Middle frontal gyrus (tissue), 1 donor: Measurements from ENCODE around the gene PGAM2.

ENCODE experiments used
- DNase-seq: peaks from one replicate; pipeline ENCODE4 v3.0.0-alpha.2; 2015; ENCODE audit warnings: low spot score; ENCODE audit errors: extremely low spot score

Gene PGAM2

DNA sequence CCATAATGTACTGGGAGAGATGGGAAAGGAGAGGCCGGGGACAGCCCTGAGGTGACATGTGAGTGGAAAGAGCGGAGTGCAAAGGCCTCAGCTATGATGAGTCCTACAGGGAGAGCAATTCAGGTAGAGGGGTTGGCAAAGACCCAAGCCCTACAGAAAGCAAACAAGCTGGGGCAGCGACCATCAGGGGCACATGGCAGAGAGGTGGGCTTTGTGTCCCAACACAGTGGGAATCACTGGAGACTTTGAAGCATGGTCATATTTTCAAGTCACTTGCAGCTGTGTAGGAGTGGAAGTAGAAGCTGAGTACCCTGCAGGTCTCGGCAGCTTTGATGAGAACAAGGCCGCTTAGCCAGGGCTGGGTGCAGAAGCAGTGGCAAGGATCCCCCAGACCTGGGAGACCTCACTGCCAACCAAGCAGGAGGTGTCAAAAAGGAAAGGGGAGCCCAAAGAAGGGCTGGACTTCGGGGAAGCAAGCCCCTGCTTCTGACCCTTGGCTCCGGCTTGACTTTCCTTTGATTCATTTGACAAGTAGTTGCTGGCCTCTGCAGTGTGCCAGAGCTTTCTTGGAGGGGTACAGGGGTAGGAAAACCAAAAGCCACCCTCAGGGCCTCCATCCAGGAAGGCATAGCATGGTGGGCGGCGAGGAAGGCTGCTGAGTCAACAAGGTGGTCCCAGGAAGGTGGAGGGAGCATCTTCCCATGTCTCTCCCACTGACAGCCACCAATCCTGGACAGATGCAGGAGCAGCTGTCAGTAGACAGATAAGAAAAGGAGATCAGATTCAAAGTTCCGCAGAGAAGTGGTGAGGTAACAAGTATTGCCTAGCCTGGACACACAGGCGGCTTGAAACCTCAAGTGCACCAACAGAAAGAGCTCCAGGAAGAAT is 1.9 kb upstream of the PGAM2 start:
- DNase-seq, result no peak

GRCh38 chr7:44066494-44067063 is 1.2 kb upstream of the PGAM2 start:
- no peak for DNase-seq

GRCh38 chr7:44066111-44066460 is 719 bp upstream of the PGAM2 start:
- no peak for DNase-seq

DNA sequence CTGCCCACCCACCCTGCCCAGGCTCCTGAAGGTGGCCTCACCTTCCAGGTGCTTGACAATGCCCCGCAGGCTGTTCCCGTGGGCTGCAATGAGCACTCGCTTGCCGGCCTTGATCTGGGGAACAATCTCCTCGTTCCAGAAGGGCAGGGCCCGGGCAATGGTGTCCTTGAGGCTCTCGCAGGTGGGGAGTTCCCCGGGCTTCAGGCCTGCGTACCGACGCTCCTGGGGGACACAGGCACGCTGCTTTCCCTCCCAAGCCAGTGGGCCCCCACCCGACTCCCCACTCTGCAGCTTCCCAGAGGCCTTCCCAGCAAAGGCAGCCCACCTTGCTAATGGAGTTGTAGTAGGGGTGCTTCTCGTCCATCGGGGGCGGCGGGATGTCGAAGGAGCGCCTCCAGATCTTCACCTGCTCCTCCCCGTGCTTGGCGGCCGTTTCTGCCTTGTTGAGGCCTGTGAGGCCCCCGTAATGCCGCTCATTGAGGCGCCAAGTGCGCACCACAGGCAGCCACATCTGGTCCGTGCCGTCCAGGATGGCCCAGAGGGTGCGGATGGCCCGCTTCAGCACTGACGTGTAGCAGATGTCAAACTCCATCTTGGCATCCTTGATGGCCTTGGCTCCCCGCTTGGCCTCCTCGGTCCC is 456 bp downstream of the PGAM2 start:
- no peak for DNase-seq

GRCh38 chr7:44063894-44064651 is 1.3 kb downstream of the PGAM2 start:
- DNase-seq, result no peak

GRCh38 chr7:44063547-44063893 is 1.8 kb downstream of the PGAM2 start:
- DNase-seq, result no peak

DNA sequence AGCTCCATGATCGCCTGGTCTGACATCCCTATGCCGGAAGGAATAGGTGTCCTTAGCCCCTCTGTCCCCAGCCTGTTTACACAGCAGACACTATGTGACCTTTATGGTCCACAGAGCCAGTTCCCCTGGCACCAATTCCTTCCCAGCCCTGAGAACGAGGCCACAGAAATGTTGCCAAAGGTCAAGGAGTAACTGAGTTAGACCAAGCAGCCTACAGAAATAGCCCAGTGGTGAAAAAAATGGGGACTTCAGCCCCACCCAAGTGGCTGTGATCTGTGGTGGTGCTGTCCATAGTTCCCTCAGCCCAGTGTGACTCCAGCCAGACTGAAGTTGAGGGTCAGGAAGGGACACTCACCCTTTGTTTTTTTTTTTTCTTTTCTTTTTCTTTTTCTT is 2.5 kb downstream of the PGAM2 start:
- DNase-seq, result no peak

GRCh38 chr7:44062180-44062902 is 3.0 kb downstream of the PGAM2 start:
- no peak for DNase-seq

DNA sequence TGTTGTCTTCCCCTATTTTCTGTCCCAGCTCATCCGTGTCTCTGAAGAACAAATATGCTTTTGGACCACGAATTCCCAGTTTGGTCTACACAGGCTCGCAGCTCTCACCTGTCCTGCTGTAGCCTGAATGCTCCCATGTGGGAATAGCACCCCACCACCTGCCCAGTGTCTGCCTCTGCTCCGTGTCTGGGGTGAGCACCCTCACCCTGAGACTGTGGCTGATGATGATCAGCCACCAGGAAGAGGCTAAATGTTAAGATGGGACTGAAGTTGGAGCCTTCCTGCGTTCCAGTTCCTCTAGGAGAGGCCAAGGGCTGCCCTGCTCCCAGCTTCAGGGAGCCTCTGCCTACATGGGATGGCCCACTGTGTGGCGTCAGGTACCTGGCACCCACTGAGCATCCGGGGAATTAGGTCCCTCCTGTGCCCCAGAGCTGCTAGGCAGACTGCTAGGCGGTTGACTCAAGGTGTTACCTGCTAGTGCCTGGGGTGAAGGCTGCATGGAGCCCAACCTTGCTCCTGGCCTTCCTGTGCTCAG is 3.7 kb downstream of the PGAM2 start:
- DNase-seq, result no peak

DNA sequence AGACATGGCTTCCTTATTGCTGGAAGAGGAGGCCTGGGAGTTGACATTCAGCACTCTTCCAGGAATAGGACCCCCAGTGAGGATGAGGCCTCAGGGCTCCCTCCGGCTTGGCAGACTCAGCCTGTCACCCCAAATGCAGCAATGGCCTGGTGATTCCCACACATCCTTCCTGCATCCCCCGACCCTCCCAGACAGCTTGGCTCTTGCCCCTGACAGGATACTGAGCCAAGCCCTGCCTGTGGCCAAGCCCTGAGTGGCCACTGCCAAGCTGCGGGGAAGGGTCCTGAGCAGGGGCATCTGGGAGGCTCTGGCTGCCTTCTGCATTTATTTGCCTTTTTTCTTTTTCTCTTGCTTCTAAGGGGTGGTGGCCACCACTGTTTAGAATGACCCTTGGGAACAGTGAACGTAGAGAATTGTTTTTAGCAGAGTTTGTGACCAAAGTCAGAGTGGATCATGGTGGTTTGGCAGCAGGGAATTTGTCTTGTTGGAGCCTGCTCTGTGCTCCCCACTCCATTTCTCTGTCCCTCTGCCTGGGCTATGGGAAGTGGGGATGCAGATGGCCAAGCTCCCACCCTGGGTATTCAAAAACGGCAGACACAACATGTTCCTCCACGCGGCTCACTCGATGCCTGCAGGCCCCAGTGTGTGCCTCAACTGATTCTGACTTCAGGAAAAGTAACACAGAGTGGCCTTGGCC is 4.3 kb downstream of the PGAM2 start:
- no peak for DNase-seq

DNA sequence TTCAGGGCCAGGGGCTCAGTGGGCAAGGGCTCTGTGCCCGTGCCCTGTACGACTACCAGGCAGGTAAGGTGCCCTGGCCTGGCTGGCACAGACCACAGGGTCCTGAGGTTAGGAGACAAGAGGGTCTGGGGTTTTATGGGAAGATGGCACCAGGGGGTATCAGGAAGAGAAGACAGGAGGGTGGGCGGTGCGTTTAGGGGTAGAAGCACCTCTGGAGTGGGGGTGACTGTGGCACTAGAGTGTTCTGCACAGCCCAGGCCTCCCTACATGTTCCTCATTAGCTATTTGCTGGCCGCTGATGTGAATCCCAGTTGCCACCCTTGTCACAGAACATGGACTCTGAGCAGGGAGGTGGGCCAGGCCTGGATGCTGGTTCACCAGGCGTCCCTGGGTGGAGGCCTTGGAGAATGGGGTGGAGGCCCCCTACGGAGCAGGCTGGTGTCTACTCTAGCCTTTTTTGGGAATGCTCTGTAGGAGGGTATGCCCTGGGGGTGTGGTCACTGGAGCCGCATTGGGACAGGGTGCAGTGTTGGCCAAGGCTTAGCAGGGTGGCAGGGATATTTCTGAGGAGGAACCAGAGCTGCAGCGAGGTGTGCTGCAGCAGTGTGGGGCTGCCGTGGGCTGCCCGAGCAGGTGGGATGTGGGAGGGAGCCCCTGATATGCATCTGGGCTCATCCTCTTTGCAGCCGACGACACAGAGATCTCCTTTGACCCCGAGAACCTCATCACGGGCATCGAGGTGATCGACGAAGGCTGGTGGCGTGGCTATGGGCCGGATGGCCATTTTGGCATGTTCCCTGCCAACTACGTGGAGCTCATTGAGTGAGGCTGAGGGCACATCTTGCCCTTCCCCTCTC is 5.0 kb downstream of the PGAM2 start:
- DNase-seq, result no peak

- no peak for DNase-seq
These were observed 5.9 kb downstream of the PGAM2 start for GRCh38 chr7:44059219-44060090.

- DNase-seq, result no peak
These were observed 6.6 kb downstream of the PGAM2 start for GRCh38 chr7:44058759-44059218.

GRCh38 chr7:44057849-44058758 is 7.3 kb downstream of the PGAM2 start:
- no peak for DNase-seq

DNA sequence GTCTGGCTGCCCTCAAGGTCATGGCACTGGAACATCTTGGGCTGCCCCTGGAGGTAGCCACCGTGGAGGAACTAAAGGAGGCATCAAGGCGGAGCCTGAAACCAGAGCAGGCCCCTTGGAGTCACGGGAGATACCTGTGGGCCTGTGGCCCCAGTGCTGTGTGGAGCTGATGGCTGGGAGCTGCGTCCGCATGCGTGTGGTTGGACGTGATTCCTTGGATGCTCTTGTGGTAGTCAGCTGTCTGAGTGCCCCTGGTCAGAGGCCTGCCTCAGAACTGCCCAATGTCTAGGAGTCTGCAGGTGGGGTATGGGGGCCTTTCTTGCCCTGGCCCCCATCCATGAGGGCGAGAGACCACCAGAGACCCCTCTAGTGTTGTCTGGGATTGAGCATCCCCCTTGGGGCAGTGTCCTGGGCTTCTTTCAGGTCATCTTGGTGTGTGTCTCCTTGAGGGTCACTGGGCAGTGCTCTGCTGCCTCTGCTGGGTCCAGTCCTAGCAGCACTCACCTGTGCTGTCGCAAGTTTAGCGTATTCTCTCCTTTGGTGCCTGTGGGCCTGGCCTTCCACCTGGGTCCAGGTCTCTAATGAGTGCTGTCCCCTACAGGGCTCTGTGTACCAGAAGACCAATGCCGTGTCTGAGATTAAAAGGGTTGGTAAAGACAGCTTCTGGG is 8.1 kb downstream of the PGAM2 start:
- no peak for DNase-seq

GRCh38 chr7:44056681-44057080 is 8.7 kb downstream of the PGAM2 start:
- DNase-seq, result no peak
